ENCODE measurements around the gene FOXA2. TPM values are rescaled to one million over a fixed set of nuclear protein-coding genes. Genes with fewer than 3 reads are reported as not detected.

Gene FOXA2
- total RNA-seq, 1 donor from 2014 or later = 141 TPM

DNA sequence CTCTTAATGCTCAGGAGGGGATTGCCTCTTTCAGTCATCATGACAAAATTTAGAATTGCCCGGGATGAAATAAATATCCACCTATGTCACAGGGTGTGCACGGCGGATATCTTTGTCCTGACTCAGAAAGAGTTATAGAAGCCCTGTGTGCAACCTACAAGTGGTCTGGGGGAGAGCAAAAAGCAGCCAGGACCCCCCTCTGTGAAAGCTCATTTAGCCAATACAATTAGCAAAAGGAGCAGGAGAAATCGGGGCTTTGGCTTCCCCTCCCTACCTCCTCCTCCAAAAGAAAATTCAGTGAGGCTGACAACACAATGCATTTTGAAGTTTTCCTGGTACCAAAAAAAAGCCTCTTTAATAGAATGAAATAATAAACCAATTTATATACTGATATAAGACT lies 21.8 kb downstream of the FOXA2 start:
- no peak for DNase-seq (ENCODE audit: low spot score, unreplicated experiment)
- H3K27me3 Mint-ChIP-seq = no peaks in the 10 kb centered on the region
- H3K27ac Mint-ChIP-seq = peak overlapping the region; percentile 95
- H3K9me3 Mint-ChIP-seq (ENCODE audit: low read depth) = no peaks in the 10 kb centered on the region
- TF ChIP-seq, protein P1, sequence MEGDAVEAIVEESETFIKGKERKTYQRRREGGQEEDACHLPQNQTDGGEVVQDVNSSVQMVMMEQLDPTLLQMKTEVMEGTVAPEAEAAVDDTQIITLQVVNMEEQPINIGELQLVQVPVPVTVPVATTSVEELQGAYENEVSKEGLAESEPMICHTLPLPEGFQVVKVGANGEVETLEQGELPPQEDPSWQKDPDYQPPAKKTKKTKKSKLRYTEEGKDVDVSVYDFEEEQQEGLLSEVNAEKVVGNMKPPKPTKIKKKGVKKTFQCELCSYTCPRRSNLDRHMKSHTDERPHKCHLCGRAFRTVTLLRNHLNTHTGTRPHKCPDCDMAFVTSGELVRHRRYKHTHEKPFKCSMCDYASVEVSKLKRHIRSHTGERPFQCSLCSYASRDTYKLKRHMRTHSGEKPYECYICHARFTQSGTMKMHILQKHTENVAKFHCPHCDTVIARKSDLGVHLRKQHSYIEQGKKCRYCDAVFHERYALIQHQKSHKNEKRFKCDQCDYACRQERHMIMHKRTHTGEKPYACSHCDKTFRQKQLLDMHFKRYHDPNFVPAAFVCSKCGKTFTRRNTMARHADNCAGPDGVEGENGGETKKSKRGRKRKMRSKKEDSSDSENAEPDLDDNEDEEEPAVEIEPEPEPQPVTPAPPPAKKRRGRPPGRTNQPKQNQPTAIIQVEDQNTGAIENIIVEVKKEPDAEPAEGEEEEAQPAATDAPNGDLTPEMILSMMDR (IDR thresholded peaks at IDR 0.05; ENCODE audit: unreplicated experiment) = no peak
- no peak overlapping the region for H3K4me3 Mint-ChIP-seq (ENCODE audit: low read depth)
- H3K4me1 Mint-ChIP-seq (ENCODE audit: low read depth) = peaks cover 79% of the 10 kb centered on the region
- peaks cover 41% of the 10 kb centered on the region for H3K36me3 Mint-ChIP-seq (ENCODE audit: insufficient read depth)

DNA sequence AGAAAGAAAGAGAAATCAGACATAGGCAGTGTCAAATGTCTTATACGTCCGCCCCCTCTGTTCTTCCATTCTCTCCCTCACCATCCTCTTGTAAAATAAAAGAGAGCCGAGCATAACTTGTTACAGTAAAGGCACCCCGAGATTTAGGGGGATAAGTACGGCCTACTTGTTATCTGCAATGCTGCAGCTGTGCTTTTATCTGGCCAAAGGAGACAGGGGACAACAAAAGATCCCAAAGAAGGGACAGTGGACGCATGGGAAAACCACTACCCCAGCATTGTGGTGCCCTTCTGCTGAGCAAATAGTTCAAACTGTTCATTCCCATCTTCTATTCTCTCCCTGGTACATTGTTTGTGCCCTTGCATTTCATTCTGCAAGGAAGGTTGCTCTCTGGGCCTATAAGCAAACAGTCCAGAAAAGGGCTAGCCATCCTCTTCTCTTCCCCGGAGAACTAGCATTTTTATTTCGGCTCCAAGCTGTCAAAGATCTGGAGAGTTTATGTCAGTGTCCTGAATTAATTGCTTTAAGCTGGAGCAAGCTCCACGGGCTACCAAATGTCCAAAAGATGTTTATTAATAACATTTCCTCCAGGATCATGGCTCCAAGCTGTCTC lies 22.3 kb downstream of the FOXA2 start:
- H3K27ac Mint-ChIP-seq = peak overlapping the region; percentile 95
- peaks cover 37% of the 10 kb centered on the region for H3K36me3 Mint-ChIP-seq (ENCODE audit: insufficient read depth)
- no peak for DNase-seq (ENCODE audit: low spot score, unreplicated experiment)
- no peak overlapping the region for H3K4me3 Mint-ChIP-seq (ENCODE audit: low read depth)
- H3K9me3 Mint-ChIP-seq (ENCODE audit: low read depth) = no peaks in the 10 kb centered on the region
- peaks cover 76% of the 10 kb centered on the region for H3K4me1 Mint-ChIP-seq (ENCODE audit: low read depth)
- TF ChIP-seq, protein P1 (IDR thresholded peaks at IDR 0.05; ENCODE audit: unreplicated experiment) = no peak
- no peaks in the 10 kb centered on the region for H3K27me3 Mint-ChIP-seq

DNA sequence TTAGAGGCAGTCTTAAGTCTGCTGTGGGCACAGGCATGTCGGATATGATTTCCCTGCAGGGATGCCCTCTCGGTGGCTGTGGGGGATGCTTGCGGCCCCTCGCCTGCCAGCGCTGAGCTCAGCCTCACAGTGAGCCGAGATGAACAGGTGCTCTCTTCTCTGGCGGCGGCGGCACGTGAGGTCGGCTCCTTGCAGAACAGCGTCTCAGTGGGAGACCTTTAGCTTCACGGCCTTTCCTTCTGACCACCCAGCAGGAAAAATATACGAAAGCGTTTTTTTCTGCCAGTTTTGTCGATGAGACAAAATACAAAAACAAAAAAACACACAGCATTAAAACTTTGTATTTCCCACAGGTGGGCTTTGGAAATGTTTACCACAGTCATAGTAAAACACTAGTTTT lies 23.6 kb downstream of the FOXA2 start:
- Mint-ChIP-seq H3K4me1 (ENCODE audit: low read depth) (peaks cover 74% of the 10 kb centered on the region), H3K9me3 (ENCODE audit: low read depth) (no peaks in the 10 kb centered on the region), H3K27ac (peak overlapping the region; percentile 72), H3K36me3 (ENCODE audit: insufficient read depth) (peaks cover 28% of the 10 kb centered on the region), H3K4me3 (ENCODE audit: low read depth) (peak overlapping the region; percentile 39), H3K27me3 (no peaks in the 10 kb centered on the region)
- TF ChIP-seq, protein P1 (IDR thresholded peaks at IDR 0.05; ENCODE audit: unreplicated experiment) = no peak
- no peak for DNase-seq (ENCODE audit: low spot score, unreplicated experiment)

DNA sequence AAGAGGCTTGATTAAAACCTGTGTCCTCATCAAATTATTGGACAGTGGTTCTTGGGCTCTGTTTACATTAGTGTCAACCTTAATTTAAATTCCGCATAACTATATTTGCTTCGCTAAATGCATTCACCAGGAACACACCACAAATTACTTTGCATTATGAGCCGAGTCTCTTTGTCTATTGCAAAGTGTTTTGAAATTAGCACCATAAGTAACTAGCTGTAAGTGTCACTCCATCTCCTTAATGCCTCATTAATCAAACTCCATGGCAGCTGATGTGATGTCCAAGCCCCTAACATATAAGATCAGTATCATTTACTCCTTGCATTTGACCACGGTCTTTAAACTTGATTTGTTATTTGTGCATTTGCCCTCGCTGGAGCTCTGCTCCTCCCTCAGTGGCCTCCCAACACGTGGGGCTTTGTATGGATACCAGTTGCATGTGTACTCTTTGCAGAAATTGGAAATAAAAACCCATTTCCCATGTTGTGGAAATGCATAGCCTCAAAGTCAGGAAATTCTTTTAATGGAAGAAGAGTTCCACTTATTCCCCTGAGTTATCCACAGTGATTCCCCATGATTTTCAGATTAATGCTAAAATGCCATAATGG lies 24.6 kb downstream of the FOXA2 start:
- no peak overlapping the region for H3K4me3 Mint-ChIP-seq (ENCODE audit: low read depth)
- H3K27me3 Mint-ChIP-seq = no peaks in the 10 kb centered on the region
- DNase-seq (ENCODE audit: low spot score, unreplicated experiment) = no peak
- TF ChIP-seq, protein P1 (IDR thresholded peaks at IDR 0.05; ENCODE audit: unreplicated experiment) = no peak
- peaks cover 66% of the 10 kb centered on the region for H3K4me1 Mint-ChIP-seq (ENCODE audit: low read depth)
- peaks cover 21% of the 10 kb centered on the region for H3K36me3 Mint-ChIP-seq (ENCODE audit: insufficient read depth)
- H3K9me3 Mint-ChIP-seq (ENCODE audit: low read depth) = no peaks in the 10 kb centered on the region
- peak overlapping the region; percentile 90 for H3K27ac Mint-ChIP-seq

DNA sequence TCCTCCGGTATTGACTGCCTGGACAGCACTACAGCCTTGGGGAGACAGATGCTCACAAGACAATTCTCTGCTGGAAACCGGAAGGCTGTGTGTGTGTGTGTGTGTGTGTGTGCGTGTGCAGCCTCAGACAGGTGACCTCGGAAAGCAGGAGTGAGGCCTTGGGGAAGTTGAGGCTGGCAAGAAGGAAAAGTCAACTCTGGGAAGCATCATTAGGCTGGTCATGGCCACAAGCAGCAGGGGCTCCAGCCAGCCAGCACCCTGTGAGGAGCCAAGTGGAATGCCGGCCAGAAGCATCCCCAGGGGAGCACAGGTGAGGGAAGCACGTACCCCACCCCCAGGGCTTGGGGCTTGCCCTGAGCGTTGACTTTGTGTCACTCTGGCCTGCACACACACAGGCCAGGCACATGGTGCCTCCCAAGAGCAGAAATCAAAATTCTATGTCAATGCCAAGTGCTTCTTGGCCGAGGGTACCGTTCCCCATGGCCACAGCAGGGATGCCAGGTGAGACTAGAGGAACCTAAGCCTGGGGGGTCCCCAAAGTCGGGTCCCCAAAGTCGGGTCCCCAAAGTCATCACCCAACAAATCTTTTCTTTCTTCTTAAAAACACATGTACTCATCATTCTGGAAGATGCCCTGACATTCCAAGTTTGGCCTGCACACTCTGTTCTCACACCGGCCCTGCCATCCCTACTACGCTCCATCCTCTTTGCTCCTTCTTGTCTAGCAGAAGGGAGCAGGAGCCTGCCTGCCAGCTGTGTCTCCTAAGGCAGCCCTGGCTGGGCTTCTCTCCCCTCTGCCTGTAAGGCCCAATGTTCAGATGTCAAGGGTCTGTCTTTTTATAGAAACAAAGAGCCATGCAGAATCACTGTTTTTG lies 26.7 kb downstream of the FOXA2 start:
- Mint-ChIP-seq H3K27me3 (no peaks in the 10 kb centered on the region), H3K27ac (peak overlapping the region; percentile 88), H3K4me3 (ENCODE audit: low read depth) (no peak overlapping the region), H3K36me3 (ENCODE audit: insufficient read depth) (peaks cover 15% of the 10 kb centered on the region), H3K4me1 (ENCODE audit: low read depth) (peaks cover 44% of the 10 kb centered on the region), H3K9me3 (ENCODE audit: low read depth) (peaks cover 2% of the 10 kb centered on the region)
- TF ChIP-seq, protein P1 (IDR thresholded peaks at IDR 0.05; ENCODE audit: unreplicated experiment) = no peak
- no peak for DNase-seq (ENCODE audit: low spot score, unreplicated experiment)

Data from progenitor cell of endocrine pancreas (in vitro differentiated cells).